HG03095 (cell line): ENCODE results near the gene PLEKHG1.

Experiments used
- ATAC-seq: cut with Tn5 transposase; IDR thresholded peaks from one replicate; pipeline ENCODE4 v1.9.1; 2021; ENCODE audit warnings: moderate library complexity; ENCODE audit not compliant: unreplicated experiment

The PLEKHG1 gene

GRCh38 chr6:150599199-150600009, at the start of gene PLEKHG1:
PLEKHG1 (plus strand) TSS chr6:150599885; CDS start chr6:150733682, 133,797 bp downstream.
- ATAC-seq: peak; percentile 78

GRCh38 chr6:150550244-150550643, 49.4 kb upstream of the PLEKHG1 start:
- ATAC-seq: no peak

GRCh38 chr6:150557043-150557599, 42.6 kb upstream of the PLEKHG1 start:
- no peak for ATAC-seq

- ATAC-seq: no peak
Measured at GRCh38 chr6:150560004-150560883, 39.4 kb upstream of the PLEKHG1 start.

- no peak for ATAC-seq
Measured at GRCh38 chr6:150560884-150561219, 38.8 kb upstream of the PLEKHG1 start.

GRCh38 chr6:150565945-150566344, 33.7 kb upstream of the PLEKHG1 start:
- no peak for ATAC-seq

GRCh38 chr6:150566486-150566885, 33.2 kb upstream of the PLEKHG1 start:
- ATAC-seq: no peak

GRCh38 chr6:150567380-150567779, 32.3 kb upstream of the PLEKHG1 start:
- ATAC-seq: no peak

- ATAC-seq: no peak
Measured at GRCh38 chr6:150567823-150568383, 31.8 kb upstream of the PLEKHG1 start.

GRCh38 chr6:150568560-150568959, 31.1 kb upstream of the PLEKHG1 start:
- ATAC-seq: no peak

- no peak for ATAC-seq
Measured at GRCh38 chr6:150569161-150569560, 30.5 kb upstream of the PLEKHG1 start.

- no peak for ATAC-seq
Measured at GRCh38 chr6:150573041-150573681, 26.5 kb upstream of the PLEKHG1 start.

- ATAC-seq: no peak
Measured at GRCh38 chr6:150575836-150576235, 23.8 kb upstream of the PLEKHG1 start.

- ATAC-seq: no peak
Measured at GRCh38 chr6:150576651-150577226, 22.9 kb upstream of the PLEKHG1 start.

- ATAC-seq: no peak
Measured at GRCh38 chr6:150579611-150580010, 20.1 kb upstream of the PLEKHG1 start.

GRCh38 chr6:150580489-150580888, 19.2 kb upstream of the PLEKHG1 start:
- ATAC-seq: no peak

- no peak for ATAC-seq
Measured at GRCh38 chr6:150584065-150584464, 15.6 kb upstream of the PLEKHG1 start.

GRCh38 chr6:150584596-150584995, 15.1 kb upstream of the PLEKHG1 start:
- no peak for ATAC-seq

- ATAC-seq: no peak
Measured at GRCh38 chr6:150586850-150587359, 12.8 kb upstream of the PLEKHG1 start.

- ATAC-seq: no peak
Measured at GRCh38 chr6:150587637-150588036, 12.0 kb upstream of the PLEKHG1 start.
